HL-60/S4 treated with retinoic acid at 250 ng/mL for 4 days and 3 days (cell line): ENCODE results near the gene DMD.
"Not testable (repeated sequence)": the region's sequence is repeated elsewhere in the genome, so short reads cannot be mapped to it uniquely, and the experiment has no call there.

Experiments used
- in situ Hi-C: fragments of 300-500 bp; cut with MboI; formaldehyde crosslinking; loops from 2 replicates; pipeline ENCODE4 v1.7.0; 2022; ENCODE audit warnings: low sequenced_read_pairs

DMD gene

DNA sequence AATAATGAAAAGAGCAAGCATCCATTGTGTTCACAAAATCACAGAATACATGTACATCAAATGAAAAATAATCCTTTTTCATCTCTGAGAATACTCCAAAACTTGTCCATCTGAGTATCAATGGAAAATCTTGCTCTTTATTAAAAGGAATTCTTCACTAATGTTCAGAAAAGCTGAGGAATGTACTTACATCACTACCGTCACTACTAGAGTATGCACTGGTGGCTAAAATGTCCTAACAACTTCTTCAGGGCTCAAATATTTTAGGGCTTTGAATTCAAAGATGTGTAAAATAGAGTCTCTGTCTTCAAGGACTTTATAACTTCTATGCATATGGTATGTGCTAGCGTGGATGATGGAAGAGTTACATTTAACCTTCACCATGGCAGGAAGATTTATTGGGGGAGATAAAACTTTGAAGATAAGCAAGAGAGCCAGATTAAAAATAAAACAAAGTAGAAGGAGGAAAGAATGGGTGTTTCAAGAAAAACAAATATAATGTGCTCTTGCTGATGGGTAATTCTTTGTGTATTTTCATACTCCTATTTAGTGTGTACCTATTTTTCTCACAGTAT, 55.1 kb downstream of the DMD start:
- in situ Hi-C loops, result no loop called here

DNA sequence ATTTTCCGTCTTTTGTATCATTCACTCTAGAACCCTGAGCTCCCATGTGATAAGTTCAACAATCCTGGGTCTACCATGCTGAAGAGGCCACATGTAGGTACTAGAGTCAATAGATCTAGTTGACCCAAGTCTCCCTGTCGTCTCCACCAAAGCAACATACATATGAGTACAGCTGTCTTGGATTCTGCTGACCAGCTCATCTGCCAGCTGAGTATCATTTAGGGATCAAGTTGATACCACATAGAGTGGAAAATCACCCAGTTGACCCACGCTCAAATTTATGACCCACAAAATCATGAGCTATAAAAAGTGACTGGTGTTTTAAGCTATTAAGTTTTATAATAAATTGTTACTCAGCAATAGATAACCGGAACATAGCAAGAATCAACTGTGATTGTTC, 61.8 kb downstream of the DMD start:
- in situ Hi-C loops, result no loop called here

DNA sequence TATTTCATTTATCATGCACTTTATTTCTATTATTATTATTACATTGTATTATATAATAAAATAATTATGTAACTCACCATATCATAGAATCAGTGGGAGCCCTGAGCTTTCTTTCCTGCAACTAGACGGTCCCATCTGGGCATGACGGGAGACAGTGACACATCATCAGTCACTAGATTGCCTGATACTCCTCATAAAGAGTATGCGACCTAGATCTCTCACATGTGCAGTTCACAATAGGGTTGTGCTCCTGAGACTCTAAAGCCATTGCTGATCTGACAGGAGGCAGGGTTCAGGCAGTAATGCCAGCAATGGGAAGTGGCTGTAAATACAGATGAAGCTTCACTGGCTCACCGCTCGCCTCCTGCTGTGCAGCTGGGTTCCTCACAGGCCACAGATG, 62.3 kb downstream of the DMD start:
- in situ Hi-C loops, result no loop called here

DNA sequence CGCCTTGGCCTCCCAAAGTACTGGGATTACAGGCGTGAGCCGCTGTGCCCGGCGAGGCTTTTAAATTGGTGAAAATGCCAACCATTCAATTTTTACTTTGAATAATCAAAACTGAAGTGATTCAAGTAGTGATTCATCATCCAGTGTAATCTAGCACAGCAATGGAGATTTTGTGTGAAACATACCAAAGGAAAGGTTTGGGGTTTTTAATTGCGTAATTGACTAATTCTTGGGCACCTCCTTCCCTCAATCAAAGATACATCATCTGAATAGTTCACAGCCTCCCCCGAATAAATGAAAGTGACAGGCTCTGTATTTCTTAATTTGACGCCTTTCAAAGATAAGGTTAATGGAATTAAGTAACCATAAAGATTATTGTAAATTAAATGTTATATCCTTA, 69.0 kb downstream of the DMD start:
- in situ Hi-C loops, result no loop called here

DNA sequence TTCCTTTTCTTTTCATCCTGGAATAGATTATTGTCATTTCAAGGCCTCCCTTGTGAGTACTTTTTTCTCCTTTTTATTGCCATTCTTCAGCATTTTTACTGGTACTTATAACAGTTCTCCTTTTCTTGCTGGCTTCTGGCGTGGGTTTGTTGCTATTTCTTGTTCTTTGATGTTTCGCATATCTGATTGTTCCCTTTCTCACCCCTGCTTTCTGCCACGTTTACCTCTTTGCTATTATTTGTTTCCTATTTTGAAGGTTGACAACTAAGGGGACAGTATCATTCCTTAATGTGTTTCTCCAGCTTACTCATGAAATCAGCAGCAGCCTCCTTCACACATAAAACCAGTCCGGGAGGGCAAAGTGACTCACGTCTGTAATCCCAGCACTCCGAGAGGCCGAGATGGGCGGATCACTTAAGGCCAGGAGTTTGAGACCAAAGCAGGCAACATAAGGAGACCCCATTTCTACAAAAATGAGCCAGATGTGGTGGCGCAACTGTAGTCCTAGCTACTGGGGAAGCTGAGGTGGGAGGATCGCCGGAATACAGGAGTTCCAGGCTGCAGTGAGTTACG, 72.6 kb downstream of the DMD start:
- in situ Hi-C loops, result no loop called here

DNA sequence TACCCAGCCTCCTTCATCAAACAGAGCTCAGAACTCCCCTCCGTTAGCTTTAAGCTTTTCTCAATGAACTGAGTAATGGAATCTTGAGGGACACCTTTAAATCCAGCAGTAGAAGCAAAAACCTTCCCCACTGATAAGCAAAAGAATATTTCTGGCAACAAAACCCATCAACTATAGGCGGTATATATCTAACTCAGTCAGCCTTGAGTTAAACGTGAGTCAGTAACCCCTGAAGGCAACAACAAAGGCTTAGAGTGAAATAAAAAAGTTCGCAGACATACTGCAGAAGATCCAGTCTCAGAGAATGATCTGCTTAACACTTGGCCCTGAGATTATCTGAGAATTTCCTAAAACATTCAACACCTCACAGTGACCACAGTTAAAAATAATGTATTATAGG, 77.2 kb downstream of the DMD start:
- in situ Hi-C loops, result no loop called here

DNA sequence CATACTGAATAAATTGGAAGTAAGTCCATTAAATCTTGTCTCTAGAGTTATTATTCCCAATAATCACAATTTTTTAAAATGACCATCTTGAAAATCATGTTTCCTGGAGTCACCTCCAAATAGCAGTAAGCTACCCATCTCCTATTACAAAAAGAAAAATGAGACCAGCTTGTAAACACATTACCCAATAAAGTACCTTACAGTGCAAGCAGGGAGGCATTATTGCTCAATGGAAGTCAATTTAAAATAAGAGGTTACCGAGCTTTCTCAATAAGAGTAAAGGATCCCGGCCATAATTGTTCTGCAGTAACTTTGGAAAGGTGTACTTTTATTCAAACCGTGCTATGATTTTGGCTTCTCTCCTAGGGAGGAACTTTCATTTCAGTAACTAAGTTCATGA, 78.0 kb downstream of the DMD start:
- in situ Hi-C loops, result no loop called here

DNA sequence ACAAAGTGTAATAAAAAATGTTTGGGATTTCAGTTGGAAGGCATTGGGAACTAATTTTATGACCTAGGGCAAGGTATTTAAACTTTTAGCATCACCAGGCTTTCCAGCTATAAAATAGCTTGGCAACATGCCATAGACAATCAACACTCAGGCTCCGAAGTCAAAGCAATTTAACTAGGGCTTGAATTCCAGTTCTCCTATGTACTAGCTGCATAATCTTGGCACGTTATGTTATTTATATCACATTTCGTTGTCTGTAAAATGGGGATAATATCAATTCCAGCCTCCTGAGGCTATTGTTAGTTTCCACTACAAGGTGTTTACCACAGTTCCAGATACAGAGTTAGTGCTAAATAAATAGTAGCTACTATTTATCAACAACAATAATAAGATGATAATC, 78.8 kb downstream of the DMD start:
- in situ Hi-C loops, result no loop called here

DNA sequence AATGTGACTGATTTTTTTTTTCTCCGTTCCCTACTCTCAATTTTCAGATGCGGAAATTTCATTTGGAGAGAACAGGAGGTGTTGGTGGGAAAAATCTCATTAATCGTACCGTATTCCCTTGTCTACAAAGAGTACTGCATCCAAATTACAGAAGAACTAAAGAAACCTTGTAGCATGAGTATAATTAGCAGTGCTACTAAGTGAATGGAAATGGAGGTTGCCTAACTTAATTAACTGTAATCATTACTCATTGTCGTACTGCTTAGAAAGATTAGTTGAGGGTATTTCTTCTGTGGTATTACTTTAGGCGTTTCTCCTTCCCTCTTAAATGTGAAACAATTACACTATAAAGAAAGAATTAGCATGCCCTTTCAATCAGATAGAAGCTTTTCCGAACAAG, 81.7 kb downstream of the DMD start:
- in situ Hi-C loops, result no loop called here

DNA sequence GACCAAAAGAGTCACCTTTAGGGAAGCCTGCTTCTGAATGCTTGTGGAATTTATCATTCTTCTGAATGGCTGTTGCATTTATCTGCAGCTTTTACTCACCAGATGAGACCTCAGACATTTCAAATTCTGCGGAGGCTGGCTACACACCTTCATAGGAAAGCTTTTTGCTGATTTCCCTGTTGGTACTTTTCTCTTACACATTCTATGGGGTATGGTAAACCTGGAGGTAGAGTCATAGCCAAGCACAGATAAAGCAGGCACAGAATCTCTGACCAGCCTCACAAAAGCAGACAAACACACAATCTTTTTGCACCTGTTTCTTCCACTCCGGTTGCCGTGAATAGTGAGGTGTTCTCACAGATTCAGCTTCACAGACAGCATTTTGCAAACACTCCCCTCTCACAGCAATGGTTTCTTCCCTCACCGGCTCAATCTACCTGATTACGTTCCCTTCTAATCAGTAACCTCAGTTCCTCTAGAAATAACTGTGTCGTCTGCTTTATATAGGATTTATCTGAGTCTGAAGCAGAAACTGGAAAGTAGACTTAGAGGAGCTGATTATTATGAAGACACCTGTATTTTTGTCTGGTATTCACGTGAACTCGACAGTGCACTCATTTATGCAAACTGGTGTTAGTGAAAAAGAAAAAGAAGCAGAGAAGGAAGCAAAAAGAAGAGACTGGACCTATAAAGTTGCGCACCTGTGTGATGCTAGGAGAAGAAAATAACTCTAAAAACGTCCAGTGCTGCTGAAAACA, 83.1 kb downstream of the DMD start:
- in situ Hi-C loops, result no loop called here

DNA sequence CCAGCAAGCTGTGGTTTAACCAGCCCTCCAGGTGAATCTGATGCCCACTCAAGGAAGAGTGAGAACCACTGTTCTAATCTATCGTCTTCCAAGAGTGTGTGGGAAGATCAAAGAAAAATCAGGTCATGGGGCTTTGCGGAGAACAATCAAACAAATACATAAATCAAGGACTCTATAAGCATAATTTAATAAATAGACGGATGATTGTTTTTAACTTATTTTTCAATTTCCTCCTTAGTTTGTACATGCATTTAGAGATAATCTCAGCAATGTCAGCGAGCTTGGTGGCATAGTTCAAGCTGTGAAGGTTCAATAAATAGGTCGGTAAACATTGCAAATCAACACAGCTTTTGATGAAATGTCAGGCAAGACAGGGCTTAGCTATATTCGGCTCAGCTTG, 84.9 kb downstream of the DMD start:
- in situ Hi-C loops, result no loop called here

DNA sequence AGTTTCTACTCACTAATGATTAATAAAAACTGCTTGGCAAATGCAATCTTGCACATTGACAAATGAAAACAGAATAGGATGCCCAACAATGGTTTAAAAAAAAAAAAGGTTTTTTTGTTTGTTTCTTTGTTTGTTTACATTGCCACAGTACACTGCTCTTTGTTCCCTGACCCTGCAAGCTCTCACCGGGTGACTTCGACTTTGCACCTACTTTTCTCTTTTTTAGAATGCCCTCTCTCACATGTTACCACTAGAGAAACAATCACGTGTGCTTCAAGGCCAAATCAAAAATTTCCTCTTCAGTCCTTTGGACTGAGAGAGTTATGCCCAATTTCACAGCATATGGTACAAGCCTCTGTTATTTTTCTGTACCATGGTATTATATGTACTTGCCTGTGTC, 101.5 kb downstream of the DMD start:
- in situ Hi-C loops, result no loop called here

DNA sequence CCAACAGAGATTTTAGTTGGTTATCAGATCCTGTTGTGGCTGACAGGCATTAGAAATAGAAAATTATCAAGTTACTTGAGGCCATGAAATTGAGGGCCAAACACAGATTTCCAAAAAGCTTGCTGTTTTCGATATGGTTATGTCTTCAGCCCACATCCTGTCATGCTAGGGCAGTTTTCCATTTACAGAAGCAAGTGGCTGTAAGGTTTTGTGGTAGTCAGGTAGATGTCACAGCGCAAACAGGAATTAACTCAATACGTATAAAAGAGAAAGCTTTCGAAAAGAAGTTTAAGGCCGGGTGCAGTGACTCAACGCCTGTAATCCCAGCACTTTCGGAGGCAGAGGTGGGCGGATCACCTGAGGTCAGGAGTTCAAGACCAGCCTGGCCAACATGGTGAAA, 104.6 kb downstream of the DMD start:
- in situ Hi-C loops, result no loop called here

DNA sequence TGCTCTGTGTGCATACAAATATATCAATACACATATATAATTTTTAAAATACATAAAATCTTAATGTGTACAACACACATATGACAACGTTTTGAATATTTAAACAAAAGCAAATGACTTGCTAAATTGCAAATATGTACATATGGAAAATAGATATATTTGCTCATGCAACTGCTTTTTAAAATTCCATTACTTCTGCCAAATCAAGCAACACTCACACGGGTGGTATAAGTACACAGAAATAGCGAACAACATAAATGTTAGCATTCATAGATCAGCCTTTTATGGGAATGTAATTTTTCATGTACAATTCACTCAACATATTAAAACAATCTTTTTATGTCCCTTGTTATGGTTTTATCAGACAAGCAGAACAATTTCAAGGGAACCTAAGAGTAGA, 116.3 kb downstream of the DMD start:
- in situ Hi-C loops, result no loop called here

DNA sequence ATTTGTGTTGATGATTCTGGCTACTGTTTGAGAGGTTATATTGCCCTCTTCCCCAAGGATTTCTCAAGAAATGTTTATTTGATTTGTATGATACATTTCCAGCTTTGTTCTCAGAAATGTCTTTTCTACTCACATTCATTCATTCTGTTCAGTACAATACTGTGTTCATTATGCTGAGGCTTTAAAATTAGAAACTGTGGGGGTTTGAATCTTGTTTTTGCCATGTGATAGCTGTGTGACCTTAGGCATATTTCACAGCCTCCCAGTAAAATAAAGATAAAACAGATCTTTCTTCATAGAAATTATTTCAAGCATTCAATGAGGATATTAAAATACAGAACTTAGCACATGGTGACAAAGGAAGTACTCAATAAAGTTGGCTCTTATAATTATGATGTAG, 123.9 kb downstream of the DMD start:
- in situ Hi-C loops, result no loop called here

DNA sequence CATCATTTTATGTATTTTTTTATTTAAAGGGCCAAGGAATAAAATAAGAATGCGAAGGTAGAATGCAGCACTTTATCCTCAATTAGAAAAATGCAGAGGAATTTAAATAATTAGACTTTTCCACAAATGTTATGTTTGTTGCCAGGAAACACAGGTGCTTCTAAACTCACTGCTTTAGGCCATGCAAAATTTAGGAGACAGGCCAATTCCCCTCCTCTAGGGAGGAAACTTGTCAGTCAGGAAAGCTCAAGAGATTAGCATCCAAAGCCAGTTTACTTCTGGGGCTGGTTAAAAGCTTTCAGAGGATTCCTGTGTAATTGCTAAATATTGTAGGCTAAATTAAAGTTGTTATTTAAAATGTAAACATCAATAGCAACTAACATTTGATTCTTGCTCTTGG, 124.5 kb downstream of the DMD start:
- in situ Hi-C loops, result no loop called here

DNA sequence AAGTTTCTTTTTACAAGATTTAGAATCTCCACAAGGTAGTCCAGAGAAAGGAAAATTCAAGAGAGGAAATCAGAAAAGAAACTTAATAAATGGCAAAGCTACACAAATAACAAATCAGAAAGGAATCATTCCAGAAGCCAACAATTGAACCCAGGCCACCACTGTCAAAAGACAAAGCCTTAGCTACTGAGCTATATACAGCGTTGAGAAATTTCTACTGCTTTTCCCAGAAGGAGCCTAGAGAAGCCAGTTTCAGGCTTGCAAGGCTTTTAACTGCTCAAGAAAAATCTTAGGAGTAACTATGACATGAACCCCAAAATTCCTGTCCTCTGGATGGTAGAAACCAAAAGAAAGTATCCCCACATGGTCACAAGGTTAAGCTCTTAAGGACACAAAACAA, 129.0 kb downstream of the DMD start:
- in situ Hi-C loops, result no loop called here

DNA sequence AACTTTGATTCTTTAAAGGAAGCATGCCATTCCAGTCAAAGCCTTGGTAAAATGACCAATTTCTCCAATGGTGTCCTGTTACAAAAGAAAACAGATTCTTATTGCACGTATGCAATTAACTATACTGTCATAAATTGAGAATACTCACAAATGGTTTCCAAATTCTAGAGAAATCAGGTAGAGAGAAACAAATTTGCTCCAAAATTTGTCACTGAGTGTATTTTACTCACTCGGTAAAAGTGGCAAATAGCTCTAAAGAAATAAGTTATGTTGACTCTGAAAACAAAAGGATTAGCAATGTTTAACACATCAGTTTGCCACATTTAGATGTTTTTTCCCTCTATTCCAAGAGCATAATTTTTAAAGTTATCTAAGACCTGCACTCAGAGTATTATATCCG, 133.1 kb downstream of the DMD start:
- in situ Hi-C loops, result no loop called here

DNA sequence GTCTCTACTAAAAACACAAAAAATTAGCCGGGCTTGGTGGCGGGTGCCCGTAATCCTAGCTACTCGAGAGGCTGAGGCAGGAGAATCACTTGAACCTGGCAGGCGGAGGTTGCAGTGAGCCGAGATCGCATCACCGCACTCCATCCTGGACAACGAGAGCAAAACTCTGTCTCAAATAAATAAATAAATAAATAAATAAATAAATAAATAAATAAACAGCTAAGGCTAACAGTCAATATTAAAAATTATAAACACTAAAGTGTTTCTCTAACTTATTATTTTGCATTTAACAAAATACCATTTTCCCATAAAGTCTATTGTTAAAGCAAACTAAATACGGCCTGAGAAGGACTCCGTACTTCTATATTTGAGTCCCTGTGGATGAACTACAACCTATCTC, 137.7 kb downstream of the DMD start:
- in situ Hi-C loops, result not testable (repeated sequence)

DNA sequence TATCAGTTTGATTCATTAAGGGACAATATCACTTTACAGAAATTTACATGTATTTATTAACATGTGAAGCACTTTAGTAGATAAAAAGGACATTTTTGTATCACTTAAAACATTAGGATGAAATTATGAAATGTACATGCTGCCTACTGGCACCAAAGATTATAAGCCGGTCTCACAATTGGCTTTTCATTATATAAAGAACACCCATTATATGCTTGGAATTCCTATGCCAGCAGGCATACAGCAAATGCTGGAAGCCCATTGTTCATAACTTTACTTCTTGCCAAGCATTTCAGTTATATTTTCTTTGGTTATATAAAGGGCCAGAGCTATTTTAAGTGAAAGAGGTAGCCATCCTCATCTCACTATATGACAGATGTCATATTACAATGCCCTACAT, 145.9 kb downstream of the DMD start:
- in situ Hi-C loops, result no loop called here

DNA sequence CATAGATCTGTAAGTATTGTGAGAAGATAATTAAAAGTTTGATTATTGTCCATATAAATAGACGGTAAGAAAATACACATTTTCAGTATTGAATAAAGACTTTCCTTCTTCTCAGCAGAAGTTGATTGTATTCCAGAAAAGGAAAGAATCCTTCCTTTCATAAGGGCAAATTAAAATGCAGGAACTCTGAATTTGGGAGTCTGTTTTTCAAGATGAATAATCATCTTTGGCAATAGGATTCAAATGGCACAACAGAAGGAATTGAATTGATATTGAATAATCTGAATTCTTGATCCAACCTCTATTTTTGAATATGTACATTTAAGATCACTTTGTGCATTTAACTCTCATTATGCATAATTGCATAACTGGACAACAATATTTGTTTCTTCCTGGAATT, 149.3 kb downstream of the DMD start:
- in situ Hi-C loops, result no loop called here

DNA sequence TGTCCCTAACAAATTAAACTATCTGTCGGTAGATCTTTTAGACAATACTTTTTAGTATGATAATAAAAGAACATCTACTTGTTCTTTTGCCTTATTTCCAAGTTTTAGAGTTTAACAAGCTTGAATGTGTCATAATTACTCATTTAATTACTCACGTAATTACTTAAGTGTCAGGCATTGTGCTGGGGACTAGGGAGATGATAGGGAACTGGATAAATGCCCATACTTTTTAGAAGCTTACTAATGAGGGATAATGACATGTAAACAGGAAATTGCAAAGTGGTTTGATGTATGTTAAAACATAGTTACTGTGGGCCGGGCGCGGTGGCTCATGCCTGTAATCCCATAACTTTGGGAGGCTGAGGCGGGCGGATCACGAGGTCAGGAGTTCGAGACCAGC, 158.3 kb downstream of the DMD start:
- in situ Hi-C loops, result no loop called here

DNA sequence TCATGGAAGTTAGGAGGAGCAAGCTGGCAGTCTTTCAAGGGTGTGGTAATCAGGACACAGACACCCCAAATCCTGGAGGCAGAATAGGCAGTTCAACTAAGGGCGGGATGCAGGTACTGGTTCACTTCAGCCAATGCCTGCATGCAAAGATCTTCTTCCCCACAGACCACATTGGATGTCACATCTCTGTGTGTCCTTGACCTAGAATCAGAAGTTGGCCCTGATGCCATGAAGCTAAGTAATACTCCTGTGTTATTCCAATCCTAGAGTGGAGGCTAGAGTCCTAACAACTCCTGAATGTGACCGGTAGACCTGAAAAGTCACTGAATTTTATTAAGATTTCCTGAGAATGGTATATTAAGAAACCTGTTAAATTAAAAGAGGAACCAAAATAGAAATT, 165.5 kb downstream of the DMD start:
- in situ Hi-C loops, result no loop called here
